IPS-18c (cell line): ENCODE measurements around the gene CNNM4.

Source experiments
- H3K4me3 ChIP-seq: 2 replicates; pipeline ENCODE4 v1.7.0; 2013; ENCODE audit warnings: low read depth, mild to moderate bottlenecking, low read length, moderate library complexity; ENCODE audit not compliant: insufficient read depth
- H3K9me3 ChIP-seq: one replicate; pipeline ENCODE4 v1.6.1; 2013; ENCODE audit warnings: mild to moderate bottlenecking, low read length, moderate library complexity; ENCODE audit not compliant: control insufficient read depth, insufficient read depth

CNNM4 gene

DNA sequence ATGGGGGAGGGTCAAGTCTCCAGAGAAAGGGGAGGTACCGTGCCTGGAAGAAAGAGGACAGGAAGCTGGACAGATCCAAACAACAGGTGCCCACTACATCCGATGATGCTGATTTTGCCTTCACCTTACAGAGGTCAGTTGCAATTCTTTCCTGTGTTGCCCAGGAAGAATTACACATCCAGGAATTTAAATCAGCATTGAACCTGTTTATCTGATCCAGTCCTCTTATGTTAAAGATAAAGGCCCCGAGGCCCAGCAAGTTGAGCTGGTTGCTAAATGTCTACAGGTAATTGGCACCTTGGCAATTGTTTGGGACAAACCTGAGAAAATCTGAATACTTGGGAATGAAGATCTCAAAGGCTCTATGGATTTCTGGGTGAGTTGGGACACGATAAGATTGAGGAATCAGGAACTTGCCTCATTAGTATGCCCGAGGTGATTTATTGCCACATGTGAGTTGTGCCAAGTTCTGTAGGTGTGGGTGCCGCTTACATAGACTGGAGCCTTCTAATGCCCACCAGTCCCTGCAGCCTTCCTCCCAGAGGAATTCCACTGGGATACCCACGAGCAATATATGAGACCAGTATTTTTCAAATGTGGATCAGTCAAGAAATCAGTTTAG is 6.9 kb upstream of the CNNM4 start:
- Histone ChIP-seq H3K9me3 (no peaks in the 10 kb centered on the region), H3K4me3 (no peak overlapping the region)

DNA sequence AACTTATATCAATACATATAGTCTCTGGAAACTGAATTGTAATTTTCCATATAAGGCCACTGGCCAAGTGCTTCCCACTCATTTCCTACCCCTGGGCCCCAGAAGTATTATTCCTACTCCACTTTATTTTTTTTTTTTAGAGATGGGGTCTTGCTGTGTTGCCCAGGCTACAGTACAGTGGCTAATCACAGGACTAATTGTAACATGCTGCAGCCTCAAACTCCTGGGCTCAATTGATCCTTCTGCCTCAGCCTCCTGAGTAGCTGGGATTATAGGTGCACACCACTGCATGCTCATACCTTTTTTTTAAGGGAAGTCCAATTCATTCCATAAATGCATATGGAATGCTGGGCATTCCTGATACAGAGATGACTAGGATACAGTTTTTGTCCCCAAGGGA is 6.4 kb upstream of the CNNM4 start:
- Histone ChIP-seq H3K4me3 (no peak overlapping the region), H3K9me3 (no peaks in the 10 kb centered on the region)

DNA sequence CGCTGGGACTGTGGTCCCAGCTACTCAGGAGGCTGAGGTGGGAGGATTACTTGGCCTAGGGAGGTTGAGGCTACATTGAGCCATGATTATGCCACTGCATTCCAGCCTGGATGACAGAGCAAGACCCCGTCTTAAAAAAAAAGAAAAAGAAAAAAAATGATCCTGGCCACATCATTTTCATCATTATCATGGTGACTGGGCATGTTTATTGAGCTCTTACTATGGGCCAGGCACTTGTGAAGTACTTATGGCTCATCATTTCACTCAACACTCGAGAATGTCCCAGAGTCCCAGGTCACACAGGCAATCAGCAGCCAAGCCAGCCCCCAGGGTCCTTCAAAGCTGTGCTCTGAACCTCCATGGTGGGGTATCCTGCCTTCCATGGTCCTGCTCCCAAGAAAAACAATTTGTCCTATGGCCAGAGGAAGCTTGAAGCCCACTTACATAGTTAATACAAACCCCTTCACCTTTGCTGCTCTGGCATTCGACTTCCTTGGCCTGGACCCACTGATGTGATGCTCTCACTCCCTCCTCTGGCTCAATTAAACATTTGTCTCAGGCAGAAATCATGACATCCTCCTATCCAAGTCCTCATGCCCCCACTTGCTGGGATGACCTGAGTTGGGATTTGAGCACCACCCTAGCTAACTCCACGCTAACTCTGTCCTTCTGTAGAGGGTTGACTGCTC is 3.8 kb upstream of the CNNM4 start:
- Histone ChIP-seq H3K9me3 (no peaks in the 10 kb centered on the region), H3K4me3 (no peak overlapping the region)

DNA sequence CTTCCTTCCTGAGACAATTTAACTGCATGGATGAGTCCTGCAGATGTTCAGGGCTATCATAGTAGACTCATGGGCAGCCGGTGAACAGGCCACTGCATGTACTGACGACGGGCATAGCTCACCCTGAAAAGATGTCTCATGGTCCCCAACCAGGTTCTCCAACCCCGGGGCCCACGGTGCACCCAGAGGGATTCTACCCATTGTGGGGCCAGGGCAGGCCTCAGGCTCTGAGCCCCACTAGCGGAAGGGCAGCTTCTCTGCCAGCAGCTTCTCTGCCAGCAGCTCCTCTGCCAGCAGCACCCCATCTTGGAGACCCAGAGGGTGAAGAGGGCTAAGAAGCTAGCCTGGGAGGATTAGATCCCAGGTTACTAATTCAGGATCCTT is 3.2 kb upstream of the CNNM4 start:
- Histone ChIP-seq H3K9me3 (no peaks in the 10 kb centered on the region), H3K4me3 (no peak overlapping the region)

DNA sequence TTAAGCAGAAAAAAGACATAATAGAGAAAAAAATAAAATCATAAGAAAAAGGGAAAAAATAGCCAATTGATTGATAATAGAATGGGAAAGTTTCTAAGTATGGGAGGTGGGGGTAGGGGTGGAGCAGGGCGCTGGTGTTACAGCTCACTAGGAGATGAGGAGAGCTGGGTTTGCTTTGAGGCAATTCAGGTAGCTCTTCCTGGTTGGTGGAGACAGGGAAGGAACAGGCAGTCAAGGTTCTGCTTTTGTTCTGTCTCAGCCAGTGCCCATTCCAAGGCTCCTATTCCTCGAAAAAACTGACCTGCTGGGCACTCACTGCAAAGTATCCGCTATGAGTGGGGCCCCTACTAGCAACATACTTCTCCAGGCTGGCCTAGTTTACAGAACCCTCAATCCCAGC is 1.7 kb upstream of the CNNM4 start:
- Histone ChIP-seq H3K4me3 (no peak overlapping the region), H3K9me3 (no peaks in the 10 kb centered on the region)

DNA sequence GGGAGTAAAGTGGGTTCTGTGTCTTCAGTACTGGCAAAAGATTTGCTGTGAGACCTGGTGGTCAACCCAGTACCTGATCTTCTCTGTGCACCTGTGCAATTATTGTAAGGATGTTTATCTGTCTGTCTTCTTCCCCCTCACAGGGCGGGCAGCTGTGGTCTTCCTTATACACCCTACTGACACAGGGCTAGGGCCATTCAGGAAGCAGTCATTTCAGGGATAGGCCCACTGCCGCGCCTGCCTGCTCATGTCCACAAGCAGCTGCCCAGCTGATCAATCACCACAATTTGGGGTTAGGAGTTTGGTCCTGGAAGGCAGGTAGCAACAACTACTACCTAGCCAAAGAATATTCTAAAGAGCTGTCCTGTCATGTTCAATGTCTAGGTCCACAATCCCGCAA is 1.2 kb upstream of the CNNM4 start:
- H3K9me3 ChIP-seq = no peaks in the 10 kb centered on the region
- no peak overlapping the region for H3K4me3 ChIP-seq

DNA sequence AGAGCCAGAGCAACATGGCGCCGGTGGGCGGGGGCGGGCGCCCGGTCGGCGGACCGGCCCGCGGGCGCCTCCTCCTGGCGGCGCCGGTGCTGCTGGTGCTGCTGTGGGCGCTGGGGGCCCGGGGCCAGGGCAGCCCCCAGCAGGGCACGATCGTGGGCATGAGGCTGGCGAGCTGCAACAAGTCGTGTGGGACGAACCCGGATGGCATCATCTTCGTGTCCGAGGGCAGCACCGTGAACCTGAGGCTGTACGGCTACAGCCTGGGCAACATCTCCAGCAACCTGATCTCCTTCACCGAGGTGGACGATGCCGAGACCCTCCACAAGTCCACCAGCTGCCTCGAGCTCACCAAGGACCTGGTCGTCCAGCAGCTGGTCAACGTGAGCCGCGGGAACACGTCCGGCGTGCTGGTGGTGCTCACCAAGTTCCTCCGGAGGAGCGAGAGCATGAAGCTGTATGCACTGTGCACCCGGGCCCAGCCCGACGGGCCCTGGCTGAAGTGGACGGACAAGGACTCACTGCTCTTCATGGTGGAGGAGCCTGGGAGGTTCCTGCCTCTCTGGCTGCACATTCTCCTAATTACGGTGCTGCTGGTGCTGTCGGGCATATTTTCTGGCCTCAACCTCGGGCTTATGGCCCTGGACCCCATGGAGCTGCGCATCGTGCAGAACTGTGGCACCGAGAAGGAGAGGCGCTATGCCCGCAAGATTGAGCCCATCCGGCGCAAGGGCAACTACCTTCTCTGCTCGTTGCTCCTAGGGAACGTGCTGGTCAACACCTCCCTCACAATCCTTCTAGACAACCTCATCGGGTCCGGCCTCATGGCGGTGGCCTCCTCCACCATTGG is 507 bp downstream of the CNNM4 start:
- Histone ChIP-seq H3K4me3 (peak overlapping the region; percentile 72), H3K9me3 (no peaks in the 10 kb centered on the region)

DNA sequence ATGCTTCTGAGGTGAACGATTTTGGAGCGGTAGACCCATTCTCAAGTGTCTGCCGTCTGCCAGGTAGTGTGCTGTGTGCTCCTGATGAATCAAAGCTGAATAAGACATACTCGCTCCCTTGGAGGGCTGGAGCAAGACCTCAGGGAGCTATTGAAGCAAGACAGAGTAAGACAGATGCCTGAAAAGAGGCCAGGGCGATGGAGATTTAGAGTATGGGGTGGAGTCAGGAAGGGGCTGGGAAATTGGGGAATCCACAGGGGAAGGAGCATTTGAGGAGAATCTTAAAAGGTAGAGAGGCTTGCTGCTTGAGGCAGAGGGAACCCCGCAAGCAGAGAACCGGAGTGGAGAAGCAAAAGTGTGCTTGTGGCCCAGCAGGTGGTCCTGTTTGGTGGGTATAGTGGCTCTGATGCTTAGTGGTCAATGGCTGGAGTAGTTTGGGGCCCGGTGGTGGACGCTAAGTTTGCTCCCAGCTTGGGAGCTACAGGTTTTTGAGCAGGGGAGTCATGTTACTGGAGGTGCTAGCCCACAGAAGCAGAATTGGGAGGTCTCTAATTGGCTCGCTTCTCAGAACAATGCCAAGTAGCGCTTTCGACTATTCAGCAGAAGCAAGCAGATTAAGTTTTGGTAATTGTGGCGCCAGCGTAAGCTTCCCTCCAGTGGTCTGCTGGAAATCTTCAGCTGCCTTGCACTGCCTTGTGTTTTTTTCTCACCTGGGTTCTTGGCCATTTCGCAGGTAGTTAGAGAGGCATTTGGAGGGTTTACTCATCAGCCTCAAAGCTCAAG is 2.0 kb downstream of the CNNM4 start:
- H3K4me3 ChIP-seq = peak overlapping the region; percentile 72
- no peaks in the 10 kb centered on the region for H3K9me3 ChIP-seq

DNA sequence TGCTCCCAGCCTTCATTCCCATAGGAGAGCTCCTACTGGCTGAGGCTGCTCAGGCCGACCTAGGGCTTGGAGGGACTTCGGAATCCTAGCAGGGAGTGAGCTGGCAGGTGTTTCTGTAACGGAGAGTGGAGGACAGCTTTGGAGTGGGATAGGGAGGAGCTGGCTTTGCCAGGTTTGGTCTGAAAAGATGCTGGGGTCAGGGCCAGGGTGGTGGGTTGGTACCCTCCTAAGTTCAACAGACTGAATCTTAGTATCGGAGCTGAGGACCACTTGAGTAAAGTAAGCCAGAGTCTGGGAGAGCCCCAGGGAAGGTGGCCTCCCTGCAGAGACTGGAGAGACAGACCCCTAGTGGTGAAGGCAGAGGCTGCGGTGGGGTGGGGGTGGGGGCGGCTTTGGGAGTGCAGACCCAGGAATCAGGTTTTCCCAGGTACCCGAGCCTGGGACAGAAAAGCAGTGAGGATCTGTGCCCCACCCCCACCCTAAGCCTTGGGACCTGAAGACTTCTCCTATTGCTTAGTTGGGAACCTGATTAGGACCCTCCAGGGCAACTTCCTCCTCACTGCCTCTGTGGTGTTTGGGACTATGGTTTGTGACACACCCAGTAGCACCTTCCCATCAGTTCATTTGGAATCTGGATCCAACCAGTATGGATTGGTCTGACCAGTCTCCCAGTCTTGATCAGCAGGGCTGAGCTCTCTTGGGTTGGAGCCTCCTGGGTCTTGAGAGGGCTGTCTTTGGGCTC is 3.0 kb downstream of the CNNM4 start:
- peak overlapping the region; percentile 72; the same call in 1 of the 2 replicates for H3K4me3 ChIP-seq
- no peaks in the 10 kb centered on the region for H3K9me3 ChIP-seq

DNA sequence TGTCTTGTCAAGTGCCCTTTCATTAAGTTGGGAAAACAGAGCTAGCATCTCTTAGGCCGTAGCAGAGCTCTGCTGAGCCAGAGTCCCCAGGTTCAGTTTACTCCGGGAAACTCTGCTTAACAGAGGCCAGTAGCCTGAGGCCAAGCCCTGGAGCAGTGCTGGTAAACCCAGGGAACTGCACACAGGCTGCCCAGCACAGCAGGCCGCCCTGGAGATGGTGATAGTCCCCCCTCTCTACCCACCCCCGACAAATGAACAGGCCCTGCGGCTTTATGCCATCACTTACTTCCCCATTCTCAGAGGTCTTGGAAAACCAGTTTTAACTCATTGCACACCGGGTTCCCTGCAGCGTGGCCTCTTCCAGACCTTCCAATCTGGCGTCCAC is 3.5 kb downstream of the CNNM4 start:
- H3K4me3 ChIP-seq = peak overlapping the region; percentile 72; the same call in 1 of the 2 replicates
- no peaks in the 10 kb centered on the region for H3K9me3 ChIP-seq

DNA sequence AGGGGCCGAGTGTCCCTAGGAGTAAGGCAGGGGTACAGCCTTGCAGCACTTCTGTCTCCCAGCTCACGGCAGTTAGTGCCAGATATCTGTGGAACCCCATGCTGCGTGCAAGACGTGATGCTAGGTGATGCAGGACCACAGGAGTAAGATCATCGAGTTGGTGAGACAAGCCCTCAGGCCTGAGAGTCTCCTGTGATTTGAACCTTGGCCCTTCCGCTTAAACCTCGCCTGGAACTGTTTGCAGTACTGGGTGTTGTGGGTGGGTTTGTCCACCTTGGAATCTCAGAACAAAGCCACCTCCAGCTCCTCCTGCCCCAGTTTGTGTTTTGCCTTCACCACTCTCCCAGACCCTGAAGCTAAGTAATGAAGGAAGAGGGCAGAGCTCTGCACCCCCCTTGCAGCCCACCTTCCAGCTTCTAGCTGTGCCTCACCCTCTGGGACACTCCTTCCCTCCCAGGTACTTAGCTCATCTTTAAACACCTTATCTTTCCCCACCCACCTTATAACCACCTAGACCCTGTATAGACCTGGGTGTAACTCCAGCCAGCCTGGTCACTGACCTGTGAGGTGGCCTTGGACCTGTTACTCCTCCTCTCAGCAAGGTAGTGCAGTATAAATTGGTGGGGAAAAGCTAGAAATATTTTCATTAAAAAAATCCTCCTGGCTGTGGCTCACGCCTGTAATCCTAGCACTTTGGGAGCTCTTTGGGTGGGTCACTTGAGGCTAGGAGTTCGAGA is 6.6 kb downstream of the CNNM4 start:
- Histone ChIP-seq H3K4me3 (no peak overlapping the region), H3K9me3 (no peaks in the 10 kb centered on the region)

DNA sequence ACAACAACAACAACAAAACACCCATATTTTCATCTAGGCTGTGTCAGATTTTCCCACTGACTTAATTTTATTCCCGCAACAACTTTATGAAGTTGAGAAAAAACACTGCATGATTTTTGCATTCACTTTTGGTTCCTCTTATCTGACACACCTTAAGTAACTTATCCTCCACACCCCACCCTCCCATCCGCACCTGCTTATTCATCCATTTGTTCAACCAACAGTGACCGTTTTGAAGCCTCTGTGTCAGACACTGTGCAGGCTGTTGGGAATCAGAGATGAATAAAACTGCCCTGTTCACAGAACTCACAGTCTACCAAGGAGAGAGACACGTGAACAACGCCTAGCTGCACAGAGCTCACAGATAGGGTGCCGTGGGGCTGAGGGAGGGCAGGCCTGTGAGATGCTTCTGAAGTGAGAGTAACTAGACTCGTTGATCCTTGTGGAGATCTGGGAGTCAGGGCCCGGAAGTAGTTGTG is 7.4 kb downstream of the CNNM4 start:
- H3K4me3 ChIP-seq = no peak overlapping the region
- no peaks in the 10 kb centered on the region for H3K9me3 ChIP-seq

DNA sequence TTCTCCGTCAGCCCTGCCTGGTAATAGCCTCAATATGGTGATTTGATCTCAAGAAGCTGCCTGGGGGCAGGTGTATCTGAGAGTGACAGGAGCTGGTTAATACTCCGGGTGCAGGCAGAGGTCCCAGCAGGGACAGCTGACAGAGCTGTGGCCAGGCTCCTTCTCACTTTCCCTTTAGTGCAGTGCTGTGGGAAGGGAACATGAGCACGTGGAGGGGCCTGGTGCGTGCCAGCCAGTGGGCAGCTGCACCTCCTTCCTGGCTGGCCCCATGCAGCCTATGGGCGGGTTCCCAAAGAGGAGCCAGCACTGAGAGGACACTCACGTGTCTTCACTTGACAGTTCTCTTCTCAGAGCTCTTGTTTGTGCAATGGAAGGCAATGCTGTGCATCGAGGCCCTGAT is 9.1 kb downstream of the CNNM4 start:
- Histone ChIP-seq H3K9me3 (no peaks in the 10 kb centered on the region), H3K4me3 (no peak overlapping the region)

DNA sequence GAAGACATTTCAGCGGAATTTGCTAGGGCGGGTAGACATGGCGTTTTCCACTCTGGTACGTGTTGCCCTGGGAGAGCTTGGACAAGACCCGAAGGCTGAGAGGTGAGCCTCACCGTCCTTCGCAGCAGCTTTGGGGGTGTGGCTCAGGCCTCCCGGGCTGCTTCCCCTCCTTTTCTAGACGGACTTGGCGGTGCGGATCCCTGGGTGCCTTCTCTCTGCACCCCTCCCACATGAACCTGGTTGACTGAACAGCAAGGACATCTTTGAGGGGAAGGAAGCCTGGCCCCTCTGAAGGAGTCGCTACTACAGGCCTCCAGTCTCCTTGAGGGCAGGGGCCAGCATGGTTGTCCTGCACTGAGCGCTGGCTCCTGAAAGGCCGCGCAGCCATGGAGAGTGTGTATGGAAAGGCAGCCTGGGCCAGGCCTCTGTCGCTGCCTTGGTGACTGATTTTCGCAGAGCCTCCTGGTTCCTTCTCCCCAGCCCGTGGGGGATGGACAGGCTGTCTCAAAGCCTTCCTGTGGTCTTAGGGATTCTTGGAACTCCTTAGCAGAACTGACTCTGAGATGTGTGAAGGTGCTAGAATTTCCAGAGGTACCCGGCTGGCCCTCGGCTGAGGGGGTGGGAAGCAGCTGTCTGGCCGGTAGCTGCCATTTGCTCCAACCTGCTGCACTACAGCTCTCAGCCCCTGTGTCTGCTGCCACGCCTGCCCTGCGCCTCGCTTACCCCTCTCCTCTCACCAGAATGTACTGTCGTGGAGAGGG is 9.9 kb downstream of the CNNM4 start:
- no peak overlapping the region for H3K4me3 ChIP-seq
- H3K9me3 ChIP-seq = no peaks in the 10 kb centered on the region

DNA sequence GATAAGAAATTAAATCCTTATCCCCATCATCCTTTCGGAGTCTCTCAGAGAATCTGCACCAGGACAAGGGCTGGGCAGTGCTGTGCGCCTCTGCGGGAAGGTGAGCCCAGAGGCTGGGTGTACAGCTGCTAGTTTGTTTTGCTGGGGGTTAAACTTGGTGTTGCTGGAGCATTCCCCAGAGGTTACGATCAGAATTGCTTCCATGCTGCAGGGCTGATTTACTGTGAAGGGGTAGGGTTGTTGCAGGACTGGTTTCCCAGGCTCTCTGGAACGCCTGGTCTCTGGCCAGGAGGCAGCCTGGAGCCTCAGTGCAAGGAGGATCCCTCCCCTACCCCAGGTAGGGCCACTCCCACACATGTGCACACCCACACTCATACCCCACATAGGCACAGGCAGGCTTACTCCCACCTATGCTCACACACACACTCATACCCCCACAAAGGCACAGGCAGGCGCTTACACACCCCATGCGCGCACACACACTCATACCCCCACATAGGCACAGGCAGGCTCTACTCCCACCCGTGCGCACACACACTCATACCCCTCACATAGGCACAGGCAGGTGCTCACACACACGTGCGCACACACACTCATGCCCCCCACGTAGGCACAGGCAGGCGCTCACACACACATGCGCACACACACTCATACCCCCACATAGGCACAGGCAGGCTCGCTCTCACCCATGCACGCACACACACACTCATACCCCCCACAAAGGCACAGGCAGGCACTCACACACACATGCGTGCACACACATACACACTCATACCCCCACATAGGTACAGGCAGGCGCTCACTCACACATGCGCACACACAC is 11.3 kb downstream of the CNNM4 start:
- H3K4me3 ChIP-seq = no peak overlapping the region
- no peaks in the 10 kb centered on the region for H3K9me3 ChIP-seq
